ENCODE data around the gene FRMD1. TPM values are rescaled to one million over a fixed set of nuclear protein-coding genes. Genes with fewer than 3 reads are reported as not detected.

The FRMD1 gene
- total RNA-seq, 4 donors from 2014 or later, result 1.0 TPM; not detected in 3

- peak in 1 of 2 donors; percentile 6 for DNase-seq
- Histone ChIP-seq H3K27me3 (no peaks in the 10 kb centered on the region), H3K27ac (no peak overlapping the region), H3K4me1 (peaks cover 0 to 3% of the 10 kb centered on the region in 2 donors), H3K36me3 (no peaks in the 10 kb centered on the region), H3K9me3 (peaks cover 0 to 8% of the 10 kb centered on the region in 2 donors), H3K4me3 (no peak overlapping the region)
- intact Hi-C loops (cut with DNase I; ENCODE audit: low total_unique reads), result no loop called here
- TF ChIP-seq CTCF (IDR thresholded peaks at IDR 0.05) (no peak), POLR2A (IDR thresholded peaks at IDR 0.05) (no peak)
These were observed 41.8 kb downstream of the FRMD1 start for GRCh38 chr6:168037242-168037641.

GRCh38 chr6:168035661-168036545 lies 43.1 kb downstream of the FRMD1 start:
- peak overlapping the region; percentile 54 to 59 for H3K27ac ChIP-seq
- H3K4me3 ChIP-seq, result peak overlapping the region; percentile 8 to 35
- H3K27me3 ChIP-seq, result no peaks in the 10 kb centered on the region
- peaks cover 0 to 8% of the 10 kb centered on the region in 2 donors for H3K9me3 ChIP-seq
- TF ChIP-seq POLR2A (IDR thresholded peaks at IDR 0.05), result no peak
- TF ChIP-seq CTCF (IDR thresholded peaks at IDR 0.05), result no peak
- peak in 1 of 2 donors; percentile 14 for DNase-seq
- no peaks in the 10 kb centered on the region for H3K36me3 ChIP-seq
- intact Hi-C loops (cut with DNase I; ENCODE audit: low total_unique reads), result no loop called here
- H3K4me1 ChIP-seq, result peaks cover 0 to 3% of the 10 kb centered on the region in 2 donors

GRCh38 chr6:168035098-168035660 lies 43.8 kb downstream of the FRMD1 start:
- Histone ChIP-seq H3K4me1 (peaks cover 0 to 3% of the 10 kb centered on the region in 2 donors), H3K4me3 (peak overlapping the region; percentile 8 to 35), H3K27ac (peak overlapping the region; percentile 54 to 59), H3K9me3 (peaks cover 0 to 5% of the 10 kb centered on the region in 2 donors), H3K36me3 (no peaks in the 10 kb centered on the region), H3K27me3 (no peaks in the 10 kb centered on the region)
- TF ChIP-seq POLR2A (IDR thresholded peaks at IDR 0.05) (no peak), CTCF (IDR thresholded peaks at IDR 0.05) (no peak)
- intact Hi-C loops (cut with DNase I; ENCODE audit: low total_unique reads), result no loop called here
- peak; percentile 64 to 70 for DNase-seq

GRCh38 chr6:168034537-168034936 lies 44.5 kb downstream of the FRMD1 start:
- no peaks in the 10 kb centered on the region for H3K36me3 ChIP-seq
- no peak overlapping the region for H3K4me3 ChIP-seq
- H3K4me1 ChIP-seq, result peaks cover 0 to 3% of the 10 kb centered on the region in 2 donors
- H3K27me3 ChIP-seq, result no peaks in the 10 kb centered on the region
- TF ChIP-seq POLR2A (IDR thresholded peaks at IDR 0.05), result no peak
- TF ChIP-seq CTCF (IDR thresholded peaks at IDR 0.05), result no peak
- H3K9me3 ChIP-seq, result no peaks in the 10 kb centered on the region
- peak overlapping the region in 1 of 2 donors; percentile 59 for H3K27ac ChIP-seq
- intact Hi-C loops (cut with DNase I; ENCODE audit: low total_unique reads), result no loop called here
- no peak for DNase-seq

GRCh38 chr6:168033791-168034190 lies 45.2 kb downstream of the FRMD1 start:
- Histone ChIP-seq H3K27me3 (no peaks in the 10 kb centered on the region), H3K36me3 (no peaks in the 10 kb centered on the region), H3K27ac (no peak overlapping the region), H3K4me3 (no peak overlapping the region), H3K4me1 (peaks cover 0 to 3% of the 10 kb centered on the region in 2 donors), H3K9me3 (no peaks in the 10 kb centered on the region)
- intact Hi-C loops (cut with DNase I; ENCODE audit: low total_unique reads), result no loop called here
- no peak for TF ChIP-seq CTCF (IDR thresholded peaks at IDR 0.05)
- TF ChIP-seq POLR2A (IDR thresholded peaks at IDR 0.05), result no peak
- DNase-seq, result no peak
